HCT116 (cell line): ENCODE results near the gene UBE2O. TPM values are rescaled to one million over a fixed set of nuclear protein-coding genes. Genes with fewer than 3 reads are reported as not detected.

Experiments used
- ATAC-seq: fragments of 200-7000 bp; cut with Tn5 transposase; 2 replicates; pipeline ENCODE4 v1.9.1; 2020; ENCODE audit warnings: mild to moderate bottlenecking, moderate library complexity
- BruUV-seq: library from RNA; stranded (reverse); fragments of 400-500 nt; replicated peaks from 2 replicates; lab custom pipeline; 2021; lab: Mats Ljungman, UMichigan
- CTCF ChIA-PET: fragments of 300-600 bp; sonication (Branson Sonifier 250); formaldehyde crosslinking; loops from one replicate; lab custom pipeline; 2021; ENCODE audit warnings: antibody characterized with exemption; lab: Charles Lee
- POLR2A ChIA-PET: fragments of 300-600, 350-600 bp; sonication (Branson Sonifier 250); formaldehyde crosslinking; loops from one replicate; lab custom pipeline; 2021; ENCODE audit warnings: antibody characterized with exemption; lab: Charles Lee
- RAD21 ChIA-PET, 2 experiments: fragments of 300-600 bp; sonication (Branson Sonifier 250); formaldehyde crosslinking; loops; one replicate each; lab custom pipeline; 2023; ENCODE audit warnings: low total read pairs in 2 of 2; ENCODE audit not compliant: uncharacterized antibody in 2 of 2, unreplicated experiment in 2 of 2, low non-redundant PET in 1 of 2; lab: Charles Lee
- DNase-seq: peaks from one replicate; pipeline ENCODE4 v3.0.0-alpha.2; 2010; ENCODE audit warnings: low read depth, low spot score
- H2AFZ ChIP-seq: fragments of 200-600 bp; shearing (Covaris generic), sonication (generic); 2 replicates; pipeline ENCODE4 v1.6.1; 2017; ENCODE audit warnings: low read depth, mixed run types, mixed read lengths, antibody characterized with exemption, low read length; ENCODE audit not compliant: poor library complexity, severe bottlenecking
- H3K27ac ChIP-seq: 2 replicates; pipeline ENCODE4 v1.5.1; 2012; ENCODE audit warnings: low read depth, low read length
- H3K27me3 ChIP-seq: fragments of 200-600 bp; sonication (generic); 2 replicates; pipeline ENCODE4 v1.6.1; 2016; ENCODE audit warnings: mixed run types, low read length, mixed read lengths; ENCODE audit not compliant: insufficient read depth
- H3K36me3 ChIP-seq, 2 experiments: fragments of 200-500 bp in 1 of 2; fragments of 200-600 bp in 1 of 2; sonication (Bioruptor generic) in 1 of 2; sonication (generic) in 1 of 2; 2 replicates each; pipeline versions ENCODE4 v1.5.1 to v1.6.1; 2014 to 2016; ENCODE audit warnings: low read length in 2 of 2, inconsistent platforms in 1 of 2, mixed read lengths in 1 of 2, mixed run types in 1 of 2; ENCODE audit not compliant: insufficient read depth in 2 of 2, control insufficient read depth in 1 of 2
- H3K4me1 ChIP-seq, 2 experiments: fragments of 200-600 bp in 1 of 2; sonication (generic) in 1 of 2; 2 replicates each; pipeline versions ENCODE4 v1.5.1 to v1.6.1; 2012 to 2017; ENCODE audit warnings: low read length in 2 of 2, inconsistent platforms in 1 of 2, mild to moderate bottlenecking in 1 of 2, mixed read lengths in 1 of 2, mixed run types in 1 of 2, moderate library complexity in 1 of 2; ENCODE audit not compliant: insufficient read depth in 2 of 2, control insufficient read depth in 1 of 2
- H3K4me2 ChIP-seq: fragments of 200-600 bp; sonication (generic); 2 replicates; pipeline ENCODE4 v1.6.1; 2017; ENCODE audit warnings: mixed run types, low read length, mixed read lengths
- H3K4me3 ChIP-seq, 2 experiments: fragments of 200-600 bp in 1 of 2; sonication (generic) in 1 of 2; replicated peaks in 1 of 2; 2 replicates each; pipeline ENCODE4 v1.5.1; 2011 to 2016; ENCODE audit warnings: low read length in 2 of 2, control low read depth in 1 of 2, low read depth in 1 of 2, mild to moderate bottlenecking in 1 of 2, mixed read lengths in 1 of 2, mixed run types in 1 of 2
- H3K79me2 ChIP-seq: fragments of 200-600 bp; sonication (generic); 2 replicates; pipeline ENCODE4 v1.6.1; 2017; ENCODE audit warnings: mild to moderate bottlenecking, mixed run types, low read length, moderate library complexity, mixed read lengths; ENCODE audit not compliant: insufficient read depth
- H3K9ac ChIP-seq: fragments of 200-600 bp; sonication (generic); 2 replicates; pipeline ENCODE4 v1.6.1; 2016; ENCODE audit warnings: low read length, mixed read lengths
- H3K9me2 ChIP-seq: fragments of 200-600 bp; sonication (generic), shearing (Covaris generic); 2 replicates; pipeline ENCODE4 v1.6.1; 2017; ENCODE audit warnings: mixed run types, mild to moderate bottlenecking, moderate library complexity; ENCODE audit not compliant: insufficient read depth
- H3K9me3 ChIP-seq, 2 experiments: fragments of 200-500 bp in 1 of 2; fragments of 200-600 bp in 1 of 2; sonication (Bioruptor generic) in 1 of 2; sonication (generic) in 1 of 2; 2 replicates each; pipeline ENCODE4 v1.6.1; 2014 to 2017; ENCODE audit warnings: low read length in 2 of 2, mixed read lengths in 2 of 2, inconsistent platforms in 1 of 2, low read depth in 1 of 2, mild to moderate bottlenecking in 1 of 2, mixed run types in 1 of 2, moderate library complexity in 1 of 2; ENCODE audit not compliant: control insufficient read depth in 1 of 2, insufficient read depth in 1 of 2
- H4K20me1 ChIP-seq: fragments of 200-600 bp; sonication (generic), shearing (Covaris generic); 2 replicates; pipeline ENCODE4 v1.6.1; 2017; ENCODE audit warnings: mixed run types, mild to moderate bottlenecking, moderate library complexity; ENCODE audit not compliant: insufficient read depth
- CBX3 ChIP-seq: IDR thresholded peaks from 2 replicates; pipeline ENCODE4 v1.6.1; 2012; ENCODE audit warnings: low read depth
- CEBPB ChIP-seq: IDR thresholded peaks from 2 replicates; pipeline ENCODE4 v1.6.1; 2012; ENCODE audit warnings: low read depth
- ELF1 ChIP-seq: IDR thresholded peaks from 2 replicates; pipeline ENCODE4 v1.6.1; 2012; ENCODE audit warnings: low read depth, borderline replicate concordance
- EZH2phosphoT487 ChIP-seq: fragments of 200-600 bp; IDR thresholded peaks from 2 replicates; pipeline ENCODE4 v1.6.1; 2018; ENCODE audit warnings: antibody characterized with exemption, borderline replicate concordance
- FOSL1 ChIP-seq: IDR thresholded peaks from 2 replicates; pipeline ENCODE4 v1.6.1; 2012; ENCODE audit warnings: low read depth
- JUND ChIP-seq: IDR thresholded peaks from 2 replicates; pipeline ENCODE4 v1.6.1; 2012
- POLR2A ChIP-seq: IDR thresholded peaks from 2 replicates; pipeline ENCODE4 v1.7.0; 2011; ENCODE audit warnings: borderline replicate concordance; ENCODE audit not compliant: insufficient read depth, insufficient read length; ENCODE audit errors: extremely low read depth
- POLR2AphosphoS5 ChIP-seq: IDR thresholded peaks from 2 replicates; pipeline ENCODE4 v1.6.1; 2011; ENCODE audit warnings: mild to moderate bottlenecking, low read depth, low read length, moderate library complexity
- RAD21 ChIP-seq: IDR thresholded peaks from 2 replicates; pipeline ENCODE4 v1.6.1; 2012; ENCODE audit warnings: low read depth, mild to moderate bottlenecking
- SIN3A ChIP-seq: IDR thresholded peaks from 2 replicates; pipeline ENCODE4 v1.6.1; 2012; ENCODE audit warnings: low read depth
- SRF ChIP-seq: IDR thresholded peaks from 2 replicates; pipeline ENCODE4 v1.6.1; 2012; ENCODE audit warnings: low read depth
- TCF7L2 ChIP-seq: IDR thresholded peaks from 2 replicates; pipeline ENCODE4 v1.7.0; 2011; ENCODE audit warnings: borderline replicate concordance, inconsistent platforms; ENCODE audit not compliant: insufficient read depth, insufficient read length; ENCODE audit errors: extremely low read depth
- ZBTB33 ChIP-seq: IDR thresholded peaks from 2 replicates; pipeline ENCODE4 v1.6.1; 2011; ENCODE audit warnings: mild to moderate bottlenecking, low read length, moderate library complexity; ENCODE audit not compliant: insufficient replicate concordance; ENCODE audit errors: extremely low read depth
- ZNF274 ChIP-seq: fragments of 200-500 bp; sonication (Bioruptor generic); IDR thresholded peaks from 2 replicates; pipeline ENCODE4 v1.6.1; 2014; ENCODE audit warnings: mild to moderate bottlenecking, low read depth, low read length, inconsistent platforms
- intact Hi-C: fragments of 100-400 bp; cut with micrococcal nuclease; formaldehyde crosslinking; loops from 2 replicates; pipeline ENCODE4 v1.10.0; 2022
- total RNA-seq: library from RNA; stranded (reverse); gene quantifications from one replicate; pipeline ENCODE4 v1.2.1, GENCODE V29; 2021; ENCODE audit not compliant: unreplicated experiment
- TF ChIP-seq, protein P1 (sequence below): IDR thresholded peaks from 2 replicates; pipeline ENCODE4 v1.6.1; 2012; ENCODE audit warnings: low read depth
- TF ChIP-seq, protein P2 (sequence below): IDR thresholded peaks from 2 replicates; pipeline ENCODE4 v1.6.1; 2012

UBE2O gene
- total RNA-seq, 1 experiment from 2014 or later, result 59.1 TPM

DNA sequence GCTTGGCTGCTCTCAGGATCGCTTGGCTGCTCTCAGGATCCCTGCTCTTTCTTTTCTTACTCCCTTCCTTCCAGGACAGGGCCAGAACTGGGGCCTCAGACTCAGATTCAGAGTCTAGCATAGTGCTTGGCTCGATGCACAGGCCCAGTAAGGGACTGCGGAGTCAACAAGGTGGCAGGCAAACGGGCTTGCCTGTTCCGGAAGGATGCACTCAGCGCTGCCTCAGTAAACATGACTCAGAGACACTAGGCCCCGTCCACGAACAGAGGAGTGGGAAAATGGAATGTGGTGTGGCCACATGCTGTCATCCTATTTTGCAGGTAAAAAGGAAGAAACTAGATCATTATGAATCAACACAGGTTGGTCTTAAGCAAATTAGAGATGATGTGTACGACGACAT, 58.8 kb downstream of the UBE2O start (continued):
- no peak for TF ChIP-seq ELF1
- TF ChIP-seq, protein P1, sequence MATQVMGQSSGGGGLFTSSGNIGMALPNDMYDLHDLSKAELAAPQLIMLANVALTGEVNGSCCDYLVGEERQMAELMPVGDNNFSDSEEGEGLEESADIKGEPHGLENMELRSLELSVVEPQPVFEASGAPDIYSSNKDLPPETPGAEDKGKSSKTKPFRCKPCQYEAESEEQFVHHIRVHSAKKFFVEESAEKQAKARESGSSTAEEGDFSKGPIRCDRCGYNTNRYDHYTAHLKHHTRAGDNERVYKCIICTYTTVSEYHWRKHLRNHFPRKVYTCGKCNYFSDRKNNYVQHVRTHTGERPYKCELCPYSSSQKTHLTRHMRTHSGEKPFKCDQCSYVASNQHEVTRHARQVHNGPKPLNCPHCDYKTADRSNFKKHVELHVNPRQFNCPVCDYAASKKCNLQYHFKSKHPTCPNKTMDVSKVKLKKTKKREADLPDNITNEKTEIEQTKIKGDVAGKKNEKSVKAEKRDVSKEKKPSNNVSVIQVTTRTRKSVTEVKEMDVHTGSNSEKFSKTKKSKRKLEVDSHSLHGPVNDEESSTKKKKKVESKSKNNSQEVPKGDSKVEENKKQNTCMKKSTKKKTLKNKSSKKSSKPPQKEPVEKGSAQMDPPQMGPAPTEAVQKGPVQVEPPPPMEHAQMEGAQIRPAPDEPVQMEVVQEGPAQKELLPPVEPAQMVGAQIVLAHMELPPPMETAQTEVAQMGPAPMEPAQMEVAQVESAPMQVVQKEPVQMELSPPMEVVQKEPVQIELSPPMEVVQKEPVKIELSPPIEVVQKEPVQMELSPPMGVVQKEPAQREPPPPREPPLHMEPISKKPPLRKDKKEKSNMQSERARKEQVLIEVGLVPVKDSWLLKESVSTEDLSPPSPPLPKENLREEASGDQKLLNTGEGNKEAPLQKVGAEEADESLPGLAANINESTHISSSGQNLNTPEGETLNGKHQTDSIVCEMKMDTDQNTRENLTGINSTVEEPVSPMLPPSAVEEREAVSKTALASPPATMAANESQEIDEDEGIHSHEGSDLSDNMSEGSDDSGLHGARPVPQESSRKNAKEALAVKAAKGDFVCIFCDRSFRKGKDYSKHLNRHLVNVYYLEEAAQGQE, result no peak
- TF ChIP-seq, all 23 proteins: peak for 0

DNA sequence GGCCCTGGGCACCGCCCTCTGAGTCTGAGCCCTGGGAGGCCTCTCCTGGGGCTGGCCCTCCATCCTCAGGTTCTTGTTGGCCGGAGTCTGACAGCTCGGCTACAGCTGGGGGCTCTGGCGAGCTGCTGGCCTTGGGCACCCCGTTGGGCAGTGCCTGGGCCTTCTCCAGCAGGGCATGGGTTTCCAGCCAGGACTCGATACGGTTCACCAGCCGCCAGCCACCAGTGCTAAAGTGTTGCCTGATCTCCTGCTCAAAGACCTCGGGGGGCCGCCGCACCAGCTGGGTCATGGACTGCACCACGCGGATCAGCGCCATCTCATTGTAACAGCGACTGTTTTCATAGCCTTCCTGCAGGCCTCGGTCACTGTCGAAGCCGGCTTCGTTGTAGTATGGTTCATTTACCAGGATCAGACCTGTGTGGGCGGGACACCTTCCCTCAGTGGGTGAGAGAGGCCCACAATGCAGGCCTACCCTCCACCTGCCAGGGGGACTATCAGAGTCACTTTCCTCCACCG, 61.7 kb downstream of the UBE2O start:
- no peak overlapping the region for H3K4me3 ChIP-seq
- no TSS peak for BruUV-seq
- no peak overlapping the region for H3K4me2 ChIP-seq
- RAD21 ChIA-PET, result no interaction called here
- no peaks in the 10 kb centered on the region for H3K79me2 ChIP-seq
- no peaks in the 10 kb centered on the region for H4K20me1 ChIP-seq
- DNase-seq, result no peak
- ATAC-seq, result no peak
- no peak overlapping the region for H3K27ac ChIP-seq
- peaks cover 0 to under 1% of the 10 kb centered on the region in 2 experiments; a peak in 3 of 4 replicates for H3K4me1 ChIP-seq
- POLR2A ChIA-PET, result no interaction called here
- no peaks in the 10 kb centered on the region for H3K9me2 ChIP-seq
- no peak overlapping the region for H2AFZ ChIP-seq
- CTCF ChIA-PET, result interaction anchor here (1.2 kb wide), 1 partner anchor 17 kb away, joined by 4 read pairs; no protein-coding TSS in a partner anchor
- no peaks in the 10 kb centered on the region for H3K9me3 ChIP-seq
- no peak overlapping the region for H3K9ac ChIP-seq
- H3K36me3 ChIP-seq, result peaks cover 17 to 30% of the 10 kb centered on the region in 2 experiments; a peak in 3 of 4 replicates
- intact Hi-C loops, result no loop called here
- no peaks in the 10 kb centered on the region for H3K27me3 ChIP-seq
- TF ChIP-seq SRF (no peak), ZNF274 (no peak), RAD21 (no peak), EZH2phosphoT487 (no peak), POLR2A (no peak), POLR2AphosphoS5 (no peak), JUND (no peak), SIN3A (no peak), ZBTB33 (no peak), ELF1 (no peak), CBX3 (no peak), CEBPB (no peak), FOSL1 (no peak), TCF7L2 (no peak)
- TF ChIP-seq, protein P2, sequence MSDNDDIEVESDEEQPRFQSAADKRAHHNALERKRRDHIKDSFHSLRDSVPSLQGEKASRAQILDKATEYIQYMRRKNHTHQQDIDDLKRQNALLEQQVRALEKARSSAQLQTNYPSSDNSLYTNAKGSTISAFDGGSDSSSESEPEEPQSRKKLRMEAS, result no peak
- TF ChIP-seq, protein P1, result no peak
